Body of pancreas (tissue), 4 donors: Measurements from ENCODE around the gene WT1.

ENCODE experiments used
- POLR2A ChIP-seq, 3 donors: fragments of 450-650 bp; IDR thresholded peaks; one replicate each; pipeline ENCODE4 v1.6.1; 2016; ENCODE audit warnings: antibody characterized with exemption in 3 of 3, mild to moderate bottlenecking in 2 of 3
- TF ChIP-seq, protein P1 (sequence below), 7 experiments: fragments of 450-650 bp in 4 of 7; fragments of 200-600 bp in 3 of 7; sonication (generic) in 3 of 7; IDR thresholded peaks; one replicate each; pipeline ENCODE4 v1.5.1; 2016 to 2019; ENCODE audit warnings: antibody characterized with exemption in 7 of 7

DNA sequence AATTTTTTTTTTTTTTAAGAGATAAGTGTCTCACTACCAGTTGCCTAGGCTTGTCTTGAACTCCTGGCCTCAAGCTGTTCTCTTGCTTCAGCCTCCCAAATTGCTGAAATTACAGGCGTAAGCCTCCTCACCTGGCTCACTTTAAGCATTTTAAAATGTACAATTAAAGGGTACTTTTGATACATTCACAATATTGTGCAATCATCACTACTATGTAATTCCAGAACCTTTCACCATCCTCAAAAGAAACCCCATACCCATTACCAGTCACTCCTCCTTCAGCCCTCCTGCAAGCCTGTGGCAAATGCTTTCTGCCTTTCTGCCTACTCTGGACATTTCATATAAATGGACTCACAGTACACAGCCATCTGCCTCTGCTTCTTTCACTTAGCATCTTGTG is 34.5 kb upstream of the WT1 start:
- TF ChIP-seq, protein P1, sequence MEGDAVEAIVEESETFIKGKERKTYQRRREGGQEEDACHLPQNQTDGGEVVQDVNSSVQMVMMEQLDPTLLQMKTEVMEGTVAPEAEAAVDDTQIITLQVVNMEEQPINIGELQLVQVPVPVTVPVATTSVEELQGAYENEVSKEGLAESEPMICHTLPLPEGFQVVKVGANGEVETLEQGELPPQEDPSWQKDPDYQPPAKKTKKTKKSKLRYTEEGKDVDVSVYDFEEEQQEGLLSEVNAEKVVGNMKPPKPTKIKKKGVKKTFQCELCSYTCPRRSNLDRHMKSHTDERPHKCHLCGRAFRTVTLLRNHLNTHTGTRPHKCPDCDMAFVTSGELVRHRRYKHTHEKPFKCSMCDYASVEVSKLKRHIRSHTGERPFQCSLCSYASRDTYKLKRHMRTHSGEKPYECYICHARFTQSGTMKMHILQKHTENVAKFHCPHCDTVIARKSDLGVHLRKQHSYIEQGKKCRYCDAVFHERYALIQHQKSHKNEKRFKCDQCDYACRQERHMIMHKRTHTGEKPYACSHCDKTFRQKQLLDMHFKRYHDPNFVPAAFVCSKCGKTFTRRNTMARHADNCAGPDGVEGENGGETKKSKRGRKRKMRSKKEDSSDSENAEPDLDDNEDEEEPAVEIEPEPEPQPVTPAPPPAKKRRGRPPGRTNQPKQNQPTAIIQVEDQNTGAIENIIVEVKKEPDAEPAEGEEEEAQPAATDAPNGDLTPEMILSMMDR (IDR thresholded peaks at IDR 0.05) = no peak
- no peak for TF ChIP-seq POLR2A (IDR thresholded peaks at IDR 0.05)
